ENCODE measurements around the gene TUBGCP3. TPM values are rescaled to one million over a fixed set of nuclear protein-coding genes. Genes with fewer than 3 reads are reported as not detected.
A peak's percentile ranks its signal among the peaks of the same experiment; 100 is the strongest.

The TUBGCP3 gene
- total RNA-seq, 2 donors from 2014 or later, result 53.9 to 59.6 TPM

GRCh38 chr13:112526146-112526853, 61.7 kb downstream of the TUBGCP3 start:
- Mint-ChIP-seq H3K4me3 (no peak overlapping the region), H3K27ac (no peak overlapping the region), H3K27me3 (ENCODE audit: low read depth) (no peaks in the 10 kb centered on the region), H3K9me3 (no peaks in the 10 kb centered on the region), H3K36me3 (ENCODE audit: insufficient read depth in 2 of 2) (no peaks in the 10 kb centered on the region), H3K4me1 (ENCODE audit: low read depth) (no peaks in the 10 kb centered on the region)
- no peak for ATAC-seq (replicated peaks in 1 of 2)
- DNase-seq, result no peak

DNA sequence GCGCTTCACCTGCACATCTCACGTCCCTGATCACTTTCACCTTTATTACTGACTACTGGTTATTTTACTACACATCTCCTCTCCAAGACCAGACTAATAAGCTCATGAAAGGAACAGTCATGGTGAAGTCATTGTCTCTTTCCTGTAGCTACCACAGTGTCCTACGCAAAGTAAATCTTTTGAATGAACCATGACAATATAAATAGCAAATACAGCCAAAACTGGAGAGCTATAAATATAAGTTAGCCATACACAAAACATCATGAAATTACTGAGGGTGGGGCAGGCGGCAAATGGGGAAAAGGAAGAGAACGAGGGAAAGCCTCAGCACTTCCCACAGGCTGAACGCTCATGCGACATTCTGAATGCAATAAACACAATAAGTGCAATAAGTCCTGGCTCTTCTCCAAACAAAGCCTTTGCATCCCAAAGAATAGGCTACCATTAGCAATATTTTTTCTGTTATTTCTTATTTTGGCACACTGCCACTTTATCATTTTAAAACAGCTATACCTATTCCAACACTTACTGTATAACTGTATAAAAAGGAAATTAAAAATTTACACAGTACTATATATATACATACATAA, 62.5 kb downstream of the TUBGCP3 start:
- H3K36me3 Mint-ChIP-seq (ENCODE audit: insufficient read depth in 2 of 2), result no peaks in the 10 kb centered on the region
- no peak overlapping the region for H3K4me3 Mint-ChIP-seq
- DNase-seq (no peak), ATAC-seq (replicated peaks in 1 of 2) (no peak)
- no peak overlapping the region for H3K27ac Mint-ChIP-seq
- H3K27me3 Mint-ChIP-seq (ENCODE audit: low read depth), result no peaks in the 10 kb centered on the region
- H3K4me1 Mint-ChIP-seq (ENCODE audit: low read depth), result no peaks in the 10 kb centered on the region
- H3K9me3 Mint-ChIP-seq, result no peaks in the 10 kb centered on the region

DNA sequence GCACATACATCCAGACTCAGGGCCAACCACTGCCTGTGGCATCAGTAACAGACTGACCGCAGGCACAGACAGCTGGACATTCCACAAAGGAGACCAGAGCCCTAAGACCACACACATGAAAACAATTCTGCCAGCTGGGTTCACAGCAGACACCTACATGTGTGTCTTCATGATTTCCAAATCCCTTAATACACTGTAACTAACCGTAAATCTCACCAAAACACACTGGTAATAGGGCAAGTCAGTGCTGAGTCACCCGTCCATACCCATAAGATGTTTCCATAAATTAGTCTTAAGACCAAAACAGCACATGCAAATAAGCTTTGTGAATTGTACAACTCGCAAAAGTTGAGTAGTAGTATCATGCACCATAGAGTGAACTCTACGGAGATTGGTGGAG, 65.4 kb downstream of the TUBGCP3 start:
- Mint-ChIP-seq H3K27ac (no peak overlapping the region), H3K27me3 (ENCODE audit: low read depth) (no peaks in the 10 kb centered on the region), H3K4me3 (no peak overlapping the region), H3K9me3 (no peaks in the 10 kb centered on the region), H3K36me3 (ENCODE audit: insufficient read depth in 2 of 2) (peaks cover 1 to 2% of the 10 kb centered on the region in 2 donors), H3K4me1 (ENCODE audit: low read depth) (no peaks in the 10 kb centered on the region)
- peak; percentile 42 to 61 for ATAC-seq (replicated peaks in 1 of 2)
- DNase-seq, result no peak

DNA sequence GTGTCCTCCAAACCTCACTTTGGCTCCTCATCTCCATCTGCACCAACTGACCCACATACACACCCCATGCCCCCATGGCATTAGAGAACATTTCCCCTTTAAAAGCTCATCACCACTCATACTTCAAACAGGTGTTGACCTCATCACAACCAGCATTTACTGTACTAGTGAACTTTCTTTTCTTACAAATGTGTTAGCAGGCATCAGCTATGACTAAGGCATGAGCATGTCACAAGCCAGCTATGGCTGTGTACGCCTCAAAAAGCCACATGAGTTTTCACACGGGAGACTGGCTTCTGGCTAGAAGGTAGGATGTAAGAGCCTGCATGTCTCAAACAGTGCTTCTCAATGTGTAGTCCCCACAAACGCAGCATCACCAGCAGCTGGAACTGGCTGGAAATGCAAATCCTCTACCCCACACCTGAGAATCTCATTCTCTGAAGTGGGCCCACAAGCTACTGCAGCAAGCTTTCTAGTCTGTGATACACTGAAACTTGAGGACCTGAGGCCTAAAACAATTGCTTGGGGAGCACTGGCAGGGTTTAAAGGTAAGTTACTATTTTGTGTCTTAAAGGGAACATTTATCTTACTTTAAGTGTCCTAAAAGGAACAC, 66.8 kb downstream of the TUBGCP3 start:
- no peak for DNase-seq
- no peak overlapping the region for H3K27ac Mint-ChIP-seq
- no peaks in the 10 kb centered on the region for H3K27me3 Mint-ChIP-seq (ENCODE audit: low read depth)
- H3K4me3 Mint-ChIP-seq, result no peak overlapping the region
- H3K36me3 Mint-ChIP-seq (ENCODE audit: insufficient read depth in 2 of 2), result peaks cover 1 to 2% of the 10 kb centered on the region in 2 donors
- H3K9me3 Mint-ChIP-seq, result no peaks in the 10 kb centered on the region
- no peaks in the 10 kb centered on the region for H3K4me1 Mint-ChIP-seq (ENCODE audit: low read depth)
- peak; percentile 59 to 78 for ATAC-seq (replicated peaks in 1 of 2)

DNA sequence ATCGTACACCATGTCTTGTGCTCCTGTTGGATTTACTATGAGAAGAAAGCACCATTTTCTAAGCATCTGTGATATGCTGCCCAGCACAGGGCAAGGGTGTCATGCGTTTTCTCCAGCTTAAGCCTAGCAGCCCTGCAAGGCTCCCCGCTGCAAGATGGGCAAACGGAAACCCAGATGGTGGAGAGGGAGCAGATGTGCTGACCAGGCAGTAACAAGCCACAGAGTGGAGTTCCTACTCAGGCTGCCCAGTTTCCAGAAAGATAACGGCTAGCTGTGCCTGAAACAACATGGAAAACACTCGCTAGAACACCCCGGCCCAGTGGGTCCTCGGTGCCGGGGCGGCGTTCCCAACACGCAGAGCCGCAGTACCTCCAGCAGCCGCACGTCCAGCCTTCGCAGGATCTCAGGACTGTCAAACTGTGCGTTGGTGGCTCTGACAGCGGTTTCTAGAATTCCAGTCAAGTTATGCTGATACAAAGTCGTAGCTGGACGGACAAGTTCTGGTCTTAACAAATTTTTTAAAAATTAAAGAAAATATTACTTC, 68.4 kb downstream of the TUBGCP3 start:
- Mint-ChIP-seq H3K27me3 (ENCODE audit: low read depth) (no peaks in the 10 kb centered on the region), H3K4me3 (no peak overlapping the region), H3K4me1 (ENCODE audit: low read depth) (no peaks in the 10 kb centered on the region), H3K9me3 (no peaks in the 10 kb centered on the region), H3K36me3 (ENCODE audit: insufficient read depth in 2 of 2) (peaks cover 1 to 2% of the 10 kb centered on the region in 2 donors), H3K27ac (no peak overlapping the region)
- DNase-seq (no peak), ATAC-seq (replicated peaks in 1 of 2) (no peak)

DNA sequence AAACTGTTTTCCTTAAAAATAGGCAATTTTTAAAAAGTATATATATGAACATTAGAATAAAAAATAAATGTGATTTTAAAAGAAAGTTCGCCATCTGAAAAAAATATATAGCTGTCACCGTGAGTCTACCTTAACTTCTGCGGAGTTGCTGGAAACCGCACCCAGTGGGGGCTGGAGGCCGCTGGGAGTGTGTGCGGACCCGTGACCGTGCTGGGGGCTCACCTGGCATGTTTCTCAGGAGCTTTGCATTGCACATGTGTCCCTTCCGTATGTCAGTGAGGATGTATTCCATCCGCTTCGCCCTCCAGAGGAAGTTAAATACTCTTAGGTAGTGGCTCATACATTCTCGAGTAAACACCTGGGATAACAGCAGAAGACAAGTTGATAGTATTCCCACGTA, 71.7 kb downstream of the TUBGCP3 start:
- peaks cover 1 to 2% of the 10 kb centered on the region in 2 donors for H3K36me3 Mint-ChIP-seq (ENCODE audit: insufficient read depth in 2 of 2)
- DNase-seq (no peak), ATAC-seq (replicated peaks in 1 of 2) (no peak)
- H3K4me1 Mint-ChIP-seq (ENCODE audit: low read depth), result peaks cover 4% of the 10 kb centered on the region
- no peak overlapping the region for H3K27ac Mint-ChIP-seq
- H3K9me3 Mint-ChIP-seq, result no peaks in the 10 kb centered on the region
- H3K27me3 Mint-ChIP-seq (ENCODE audit: low read depth), result no peaks in the 10 kb centered on the region
- no peak overlapping the region for H3K4me3 Mint-ChIP-seq

DNA sequence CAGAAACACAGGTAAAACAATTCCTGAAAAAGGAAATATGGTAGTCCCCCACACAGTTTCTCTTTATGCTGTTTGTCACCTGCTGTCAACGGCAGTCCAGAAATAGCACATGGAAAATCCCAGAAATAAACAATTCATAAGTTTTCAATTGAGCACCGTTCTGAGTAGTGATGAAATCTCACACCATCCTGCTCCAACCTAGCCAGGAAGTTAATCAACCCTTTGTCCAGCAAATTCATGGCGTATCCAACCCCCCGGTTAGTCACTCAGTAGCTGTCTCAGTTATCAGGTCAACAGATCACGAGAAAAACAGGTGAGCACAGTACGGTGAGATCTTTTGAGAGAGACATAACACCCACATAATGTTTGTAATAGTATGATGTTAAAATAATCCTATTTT, 74.2 kb downstream of the TUBGCP3 start:
- no peak overlapping the region for H3K4me3 Mint-ChIP-seq
- peaks cover 0 to 5% of the 10 kb centered on the region in 2 donors for H3K36me3 Mint-ChIP-seq (ENCODE audit: insufficient read depth in 2 of 2)
- peak overlapping the region; percentile 9 for H3K27ac Mint-ChIP-seq
- no peaks in the 10 kb centered on the region for H3K9me3 Mint-ChIP-seq
- H3K4me1 Mint-ChIP-seq (ENCODE audit: low read depth), result peaks cover 14% of the 10 kb centered on the region
- no peaks in the 10 kb centered on the region for H3K27me3 Mint-ChIP-seq (ENCODE audit: low read depth)
- ATAC-seq (replicated peaks in 1 of 2) (no peak), DNase-seq (no peak)

GRCh38 chr13:112510987-112511685, 76.8 kb downstream of the TUBGCP3 start:
- H3K4me3 Mint-ChIP-seq, result no peak overlapping the region
- H3K36me3 Mint-ChIP-seq (ENCODE audit: insufficient read depth in 2 of 2), result peaks cover 0 to 6% of the 10 kb centered on the region in 2 donors
- peak; percentile 33 to 46 for DNase-seq
- H3K9me3 Mint-ChIP-seq, result no peaks in the 10 kb centered on the region
- ATAC-seq (replicated peaks in 1 of 2), result peak; percentile 89 to 94
- no peaks in the 10 kb centered on the region for H3K27me3 Mint-ChIP-seq (ENCODE audit: low read depth)
- peaks cover 14% of the 10 kb centered on the region for H3K4me1 Mint-ChIP-seq (ENCODE audit: low read depth)
- H3K27ac Mint-ChIP-seq, result no peak overlapping the region

- ATAC-seq (replicated peaks in 1 of 2), result no peak
- Mint-ChIP-seq H3K4me3 (no peak overlapping the region), H3K9me3 (no peaks in the 10 kb centered on the region), H3K27me3 (ENCODE audit: low read depth) (no peaks in the 10 kb centered on the region), H3K27ac (no peak overlapping the region), H3K4me1 (ENCODE audit: low read depth) (peaks cover 14% of the 10 kb centered on the region), H3K36me3 (ENCODE audit: insufficient read depth in 2 of 2) (peaks cover 0 to 12% of the 10 kb centered on the region in 2 donors)
- DNase-seq, result no peak
Observed at GRCh38 chr13:112510002-112510780, 77.8 kb downstream of the TUBGCP3 start.

GRCh38 chr13:112509190-112509589, 78.8 kb downstream of the TUBGCP3 start:
- Mint-ChIP-seq H3K9me3 (no peaks in the 10 kb centered on the region), H3K36me3 (ENCODE audit: insufficient read depth in 2 of 2) (peaks cover 0 to 15% of the 10 kb centered on the region in 2 donors), H3K27ac (no peak overlapping the region), H3K27me3 (ENCODE audit: low read depth) (no peaks in the 10 kb centered on the region), H3K4me1 (ENCODE audit: low read depth) (peaks cover 14% of the 10 kb centered on the region), H3K4me3 (no peak overlapping the region)
- no peak for ATAC-seq (replicated peaks in 1 of 2)
- no peak for DNase-seq

DNA sequence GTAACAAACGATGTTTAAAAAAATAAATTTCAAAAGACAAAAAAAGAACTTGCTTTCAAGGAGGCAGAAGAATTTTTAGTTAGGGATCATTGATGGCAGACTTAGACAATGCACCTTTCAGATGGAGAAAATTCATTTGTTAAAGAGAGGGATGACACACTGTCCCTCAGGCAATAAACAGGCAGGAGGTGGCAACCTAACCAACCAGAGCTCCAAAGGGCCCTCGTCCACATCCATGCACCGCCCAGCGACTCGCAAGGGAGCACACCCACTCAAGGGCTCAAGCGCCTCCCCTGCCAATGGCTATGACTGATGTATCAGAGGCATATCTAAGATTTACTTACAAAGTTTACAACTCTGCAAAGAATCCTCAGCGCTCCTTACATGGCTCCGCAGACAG, 81.9 kb downstream of the TUBGCP3 start:
- Mint-ChIP-seq H3K4me1 (ENCODE audit: low read depth) (peaks cover 8% of the 10 kb centered on the region), H3K36me3 (ENCODE audit: insufficient read depth in 2 of 2) (peaks cover 0 to 17% of the 10 kb centered on the region in 2 donors), H3K27ac (no peak overlapping the region), H3K27me3 (ENCODE audit: low read depth) (no peaks in the 10 kb centered on the region), H3K9me3 (no peaks in the 10 kb centered on the region), H3K4me3 (no peak overlapping the region)
- ATAC-seq (replicated peaks in 1 of 2) (no peak), DNase-seq (no peak)

GRCh38 chr13:112496166-112496565, 91.8 kb downstream of the TUBGCP3 start:
- no peak overlapping the region for H3K27ac Mint-ChIP-seq
- no peak overlapping the region for H3K4me3 Mint-ChIP-seq
- no peaks in the 10 kb centered on the region for H3K9me3 Mint-ChIP-seq
- DNase-seq (no peak), ATAC-seq (replicated peaks in 1 of 2) (no peak)
- no peaks in the 10 kb centered on the region for H3K4me1 Mint-ChIP-seq (ENCODE audit: low read depth)
- peaks cover 5 to 9% of the 10 kb centered on the region in 2 donors for H3K36me3 Mint-ChIP-seq (ENCODE audit: insufficient read depth in 2 of 2)
- no peaks in the 10 kb centered on the region for H3K27me3 Mint-ChIP-seq (ENCODE audit: low read depth)

All from activated T-cell treated with anti-CD3 and anti-CD28 coated beads, Interleukin-2, amount 50 U/mL, for 72 hours (primary cell).